Activated T-cell treated with anti-CD3 and anti-CD28 coated beads, Interleukin-2, amount 50 U/mL, for 4 hours (primary cell): ENCODE measurements around the gene ZNF283. TPM values are rescaled to one million over a fixed set of nuclear protein-coding genes. Genes with fewer than 3 reads are reported as not detected.
"Not testable (repeated sequence)": the region's sequence is repeated elsewhere in the genome, so short reads cannot be mapped to it uniquely, and the experiment has no call there.

ENCODE experiments used
- ATAC-seq, 2 donors: fragments of 200-7000 bp; cut with Tn5 transposase; one replicate each; pipeline ENCODE4 v1.10.0; 2021
- DNase-seq: peaks from one replicate; pipeline ENCODE4 v3.0.0-alpha.2; 2020
- H3K27me3 Mint-ChIP-seq: one replicate; pipeline ENCODE4 v1.8.0; 2021; ENCODE audit warnings: low read depth, mixed read lengths
- H3K36me3 Mint-ChIP-seq: one replicate; pipeline ENCODE4 v1.8.0; 2022; ENCODE audit warnings: mixed read lengths; ENCODE audit not compliant: insufficient read depth
- H3K4me1 Mint-ChIP-seq: one replicate; pipeline ENCODE4 v1.8.0; 2021; ENCODE audit warnings: low read depth, mixed read lengths
- H3K4me3 Mint-ChIP-seq: one replicate; pipeline ENCODE4 v1.8.0; 2021; ENCODE audit warnings: mild to moderate bottlenecking, moderate library complexity, mixed read lengths
- H3K9me3 Mint-ChIP-seq: one replicate; pipeline ENCODE4 v1.8.0; 2021; ENCODE audit warnings: mixed read lengths
- total RNA-seq, 3 donors: library from RNA; stranded (reverse); gene quantifications; one replicate each; pipeline ENCODE4 v1.2.1, GENCODE V29; 2021

ZNF283 gene
- total RNA-seq, 3 donors from 2014 or later, result 2.7 to 3.2 (median 3.0) TPM

DNA sequence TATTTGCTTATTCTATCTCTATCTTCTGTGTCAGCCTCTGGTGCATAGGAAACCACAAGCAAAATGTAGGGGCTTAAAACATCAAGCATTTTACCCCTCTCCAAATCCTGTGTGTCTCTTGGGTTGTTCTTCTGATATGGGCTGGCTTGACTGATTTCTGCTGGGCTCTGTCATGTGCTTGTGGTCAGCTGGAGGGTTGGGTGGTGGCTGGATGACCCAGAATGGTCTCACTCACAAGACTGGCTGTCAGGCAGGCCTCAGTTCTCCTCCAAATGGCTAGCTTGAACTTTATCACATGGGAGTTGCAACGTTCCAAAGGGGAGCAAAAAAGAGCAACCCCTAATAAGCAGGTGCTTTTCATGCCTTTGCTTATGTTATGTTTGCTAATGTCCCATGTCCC, 15.3 kb upstream of the ZNF283 start:
- H3K9me3 Mint-ChIP-seq, result no peaks in the 10 kb centered on the region
- H3K36me3 Mint-ChIP-seq, result no peaks in the 10 kb centered on the region
- no peak for ATAC-seq
- no peaks in the 10 kb centered on the region for H3K4me1 Mint-ChIP-seq
- no peak overlapping the region for H3K4me3 Mint-ChIP-seq
- H3K27me3 Mint-ChIP-seq, result peaks cover 3% of the 10 kb centered on the region
- no peak for DNase-seq

DNA sequence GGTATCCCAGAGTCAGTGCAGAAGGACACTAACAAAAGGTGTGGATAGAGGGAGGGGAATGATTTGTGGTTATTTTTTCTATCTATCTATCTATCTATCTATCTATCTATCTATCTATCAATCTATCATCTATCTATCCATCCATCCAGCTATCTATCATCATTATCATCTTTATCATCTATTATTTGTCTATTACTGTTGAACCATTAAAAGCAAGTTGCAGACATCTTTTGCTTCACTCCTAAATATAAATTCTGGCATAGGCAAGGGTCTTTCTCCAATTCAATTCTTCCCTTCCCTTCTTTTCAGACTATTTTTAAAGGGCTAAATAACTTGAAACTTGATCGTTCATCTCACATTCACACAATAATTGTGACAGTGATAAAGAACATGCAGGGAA, 14.9 kb upstream of the ZNF283 start:
- Mint-ChIP-seq H3K4me1 (no peaks in the 10 kb centered on the region), H3K4me3 (no peak overlapping the region), H3K36me3 (no peaks in the 10 kb centered on the region), H3K9me3 (no peaks in the 10 kb centered on the region), H3K27me3 (peaks cover 3% of the 10 kb centered on the region)
- ATAC-seq (no peak), DNase-seq (no peak)

DNA sequence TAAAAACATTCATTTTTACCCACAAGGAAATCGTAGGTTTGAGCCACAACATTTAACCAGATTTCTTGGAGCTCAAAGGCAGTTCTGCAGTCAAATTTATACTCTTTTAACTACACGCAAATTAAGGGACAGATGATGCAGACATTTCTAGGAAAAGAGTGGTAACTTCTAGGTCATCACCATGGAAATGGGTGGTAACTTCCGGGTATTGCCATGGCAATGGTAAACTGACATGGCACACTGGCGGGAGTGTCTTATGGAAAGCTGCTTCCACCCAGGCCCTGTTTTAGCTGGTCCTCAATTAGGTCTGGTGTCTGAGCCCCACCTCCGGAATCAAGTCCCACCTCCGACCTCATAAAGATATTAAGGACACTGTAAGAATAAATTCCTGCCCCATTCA, 14.4 kb upstream of the ZNF283 start:
- DNase-seq (no peak), ATAC-seq (no peak)
- no peaks in the 10 kb centered on the region for H3K9me3 Mint-ChIP-seq

DNA sequence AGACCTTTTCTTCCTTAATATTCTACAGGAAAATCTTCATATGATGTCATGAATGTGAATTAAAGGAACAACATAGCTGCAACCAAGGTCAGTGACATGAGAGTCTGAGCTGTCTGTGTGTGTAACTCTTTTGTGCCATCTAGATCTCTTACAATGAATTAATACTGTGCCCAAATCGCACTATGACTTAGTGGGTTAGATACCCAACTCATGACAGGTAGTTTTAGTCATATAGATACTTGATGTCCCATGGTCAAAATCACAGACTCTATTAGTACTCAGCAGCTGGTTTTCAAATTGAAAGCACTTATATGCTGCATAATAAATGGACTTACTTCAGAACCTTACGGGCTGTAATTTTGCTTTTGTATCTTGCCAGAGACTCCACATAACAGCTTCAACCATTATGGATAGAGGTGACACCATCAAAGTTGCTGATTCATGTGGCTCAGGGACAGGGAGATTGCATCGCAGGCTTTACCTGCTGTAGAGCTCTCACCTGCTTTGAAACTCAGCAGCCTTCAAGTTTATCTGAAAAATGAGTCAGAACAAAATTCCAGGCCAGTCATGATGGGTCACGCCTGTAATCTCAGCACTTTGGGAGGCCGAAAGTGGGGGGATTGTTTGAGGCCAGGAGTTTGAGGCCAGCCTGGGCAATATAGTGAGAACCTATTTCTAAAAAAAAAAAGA, 12.3 kb upstream of the ZNF283 start:
- Mint-ChIP-seq H3K4me1 (peaks cover under 1% of the 10 kb centered on the region), H3K27me3 (peaks cover 16% of the 10 kb centered on the region), H3K36me3 (no peaks in the 10 kb centered on the region), H3K9me3 (no peaks in the 10 kb centered on the region), H3K4me3 (no peak overlapping the region)
- no peak for ATAC-seq
- DNase-seq, result no peak

More for the DNA sequence above, 14.4 kb upstream of the ZNF283 start:
- H3K36me3 Mint-ChIP-seq, result no peaks in the 10 kb centered on the region
- H3K4me3 Mint-ChIP-seq, result no peak overlapping the region
- no peaks in the 10 kb centered on the region for H3K4me1 Mint-ChIP-seq
- peaks cover 3% of the 10 kb centered on the region for H3K27me3 Mint-ChIP-seq

DNA sequence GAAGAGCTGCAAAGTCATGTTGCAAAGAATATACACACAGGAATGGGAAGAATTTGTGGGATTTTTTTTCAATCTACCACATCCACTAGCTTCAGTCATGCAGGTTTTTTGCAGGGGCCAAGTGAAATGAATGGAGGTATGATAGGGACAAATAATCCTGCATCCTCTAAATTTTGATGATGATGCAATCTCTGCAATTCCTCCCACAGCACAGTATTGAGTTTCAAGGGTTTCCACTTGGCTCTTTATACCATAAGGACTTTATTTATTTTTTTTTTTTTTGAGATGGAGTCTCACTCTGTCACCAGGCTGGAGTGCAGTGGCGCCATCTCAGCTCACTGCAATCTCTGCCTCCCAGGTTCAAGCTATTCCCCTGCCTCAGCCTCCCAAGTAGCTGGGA, 9.7 kb upstream of the ZNF283 start:
- not testable (repeated sequence) for DNase-seq, H3K36me3 Mint-ChIP-seq, H3K4me1 Mint-ChIP-seq, H3K4me3 Mint-ChIP-seq, H3K9me3 Mint-ChIP-seq, ATAC-seq
- H3K27me3 Mint-ChIP-seq, result peaks cover 30% of the 10 kb centered on the region

DNA sequence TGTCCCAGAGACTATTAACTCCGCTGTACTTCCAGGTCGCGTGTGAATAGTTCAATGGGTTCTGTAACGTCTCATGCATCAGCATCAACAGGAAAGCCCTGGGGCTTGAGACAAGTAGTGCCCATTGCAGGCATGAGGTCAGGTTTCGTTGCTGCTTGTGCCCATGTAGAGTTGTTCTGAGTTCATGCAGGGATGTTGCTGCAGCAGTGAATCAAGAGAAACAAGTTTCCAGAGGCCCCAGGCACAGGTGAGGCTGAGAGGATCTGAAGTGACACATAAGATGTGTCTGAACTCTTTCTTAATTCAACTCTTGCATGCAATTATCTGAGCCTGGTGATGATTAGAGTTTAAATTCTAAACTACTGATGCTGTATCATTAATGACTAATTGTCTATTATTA, 8.6 kb upstream of the ZNF283 start:
- DNase-seq, result no peak
- H3K9me3 Mint-ChIP-seq, result no peaks in the 10 kb centered on the region

DNA sequence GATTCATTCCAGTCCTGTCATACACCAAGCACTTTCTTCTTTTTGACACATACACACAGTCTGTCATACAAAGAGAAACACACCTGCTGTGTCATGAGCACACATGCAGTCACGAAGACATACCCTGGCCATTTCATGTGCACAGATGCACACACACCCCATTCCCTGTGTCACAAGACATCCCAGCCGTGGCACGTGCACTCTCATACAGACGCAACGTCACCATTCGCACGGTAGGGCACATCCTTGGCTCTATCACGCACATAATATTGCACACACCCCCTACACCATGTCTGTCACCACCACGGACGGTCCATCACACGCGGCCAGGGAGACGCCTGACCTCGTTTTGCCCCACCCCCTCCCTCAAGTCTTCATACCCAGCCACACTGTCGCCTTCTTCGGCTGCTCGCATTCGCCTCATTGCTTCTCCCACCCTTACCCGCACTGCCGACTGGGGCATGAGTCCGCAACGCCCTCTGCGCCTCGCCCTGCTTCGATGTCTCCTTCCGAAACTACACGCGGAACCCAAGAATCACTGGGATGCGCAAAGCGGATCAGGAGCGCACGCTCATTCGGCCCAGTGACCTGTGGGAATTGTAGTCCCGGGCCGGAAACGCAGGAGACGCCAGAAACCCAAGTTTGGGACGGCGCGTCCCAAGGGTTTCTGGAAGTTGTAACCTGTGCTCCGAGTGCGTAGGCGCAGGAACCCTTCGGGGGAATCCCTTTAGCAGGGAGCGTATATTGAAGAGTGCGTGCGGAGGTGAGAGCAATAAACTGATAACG, 6.8 kb upstream of the ZNF283 start:
- peaks cover 10% of the 10 kb centered on the region for H3K4me1 Mint-ChIP-seq
- H3K36me3 Mint-ChIP-seq, result no peaks in the 10 kb centered on the region
- DNase-seq, result peak; percentile 11
- peak; percentile 61 to 74 for ATAC-seq
- H3K27me3 Mint-ChIP-seq, result peaks cover 42% of the 10 kb centered on the region
- H3K9me3 Mint-ChIP-seq, result no peaks in the 10 kb centered on the region
- peak overlapping the region; percentile 80 for H3K4me3 Mint-ChIP-seq

More for the DNA sequence above, 8.6 kb upstream of the ZNF283 start:
- H3K27me3 Mint-ChIP-seq, result peaks cover 31% of the 10 kb centered on the region
- H3K4me1 Mint-ChIP-seq, result peaks cover 10% of the 10 kb centered on the region
- no peak overlapping the region for H3K4me3 Mint-ChIP-seq
- H3K36me3 Mint-ChIP-seq, result no peaks in the 10 kb centered on the region
- ATAC-seq, result no peak

DNA sequence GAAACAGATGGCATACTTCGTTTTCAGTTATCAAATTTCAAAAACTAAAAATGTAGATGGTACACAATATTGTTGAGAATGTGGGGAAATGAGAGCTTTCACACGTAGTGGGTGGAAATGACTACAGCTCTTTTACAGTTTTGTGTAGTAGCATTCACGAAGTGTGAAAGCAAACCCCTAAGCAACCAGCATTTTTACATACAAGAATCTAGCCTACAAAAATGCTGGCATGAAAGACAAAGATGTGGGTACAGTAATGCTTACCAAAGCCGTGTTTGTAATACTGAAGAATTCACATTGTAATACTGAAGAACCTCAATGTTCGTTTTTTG, 6.3 kb upstream of the ZNF283 start:
- H3K9me3 Mint-ChIP-seq, result no peaks in the 10 kb centered on the region
- H3K27me3 Mint-ChIP-seq, result peaks cover 42% of the 10 kb centered on the region
- no peak for DNase-seq
- peak in 1 of 2 donors; percentile 61 for ATAC-seq
- peak overlapping the region; percentile 80 for H3K4me3 Mint-ChIP-seq
- peaks cover 10% of the 10 kb centered on the region for H3K4me1 Mint-ChIP-seq
- no peaks in the 10 kb centered on the region for H3K36me3 Mint-ChIP-seq

DNA sequence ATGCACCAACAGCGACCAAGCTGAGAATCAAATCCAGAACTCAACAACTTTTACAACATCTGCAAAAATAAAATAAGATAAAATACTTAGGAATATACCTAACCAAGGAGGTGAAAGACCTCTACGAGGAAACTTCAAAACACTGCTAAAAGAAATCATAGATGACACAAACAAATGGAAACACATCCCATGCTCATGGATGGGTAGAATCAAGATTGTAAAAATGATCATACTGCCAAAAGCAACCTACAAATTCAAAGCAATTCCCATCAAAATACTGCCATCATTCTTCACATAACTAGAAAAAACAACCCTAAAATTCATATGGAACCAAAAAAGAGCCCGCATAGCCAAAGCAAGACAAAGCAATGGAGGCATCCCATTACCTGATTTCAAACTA, 3.3 kb upstream of the ZNF283 start:
- H3K36me3 Mint-ChIP-seq, H3K4me3 Mint-ChIP-seq, ATAC-seq, DNase-seq, H3K9me3 Mint-ChIP-seq: not testable (repeated sequence)
- Mint-ChIP-seq H3K27me3 (peaks cover 36% of the 10 kb centered on the region), H3K4me1 (peaks cover 23% of the 10 kb centered on the region)

DNA sequence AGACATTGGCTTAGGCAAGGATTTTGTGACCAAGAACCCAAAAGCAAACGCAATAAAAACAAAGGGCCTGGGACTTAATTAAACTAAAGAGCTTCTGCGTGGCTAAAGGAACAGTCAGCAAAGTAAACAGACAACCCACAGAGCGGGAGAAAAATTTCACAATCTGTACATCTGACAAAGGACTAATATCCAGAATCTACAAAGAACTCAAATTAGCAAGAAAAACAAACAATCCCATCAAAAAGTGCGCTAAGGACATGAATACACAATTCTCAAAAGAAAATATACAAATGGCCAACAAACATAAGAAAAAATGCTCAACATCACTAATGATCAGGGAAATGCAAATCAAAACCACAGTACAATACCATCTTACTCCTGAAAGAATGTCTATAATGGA, 2.5 kb upstream of the ZNF283 start:
- Mint-ChIP-seq H3K27me3 (peaks cover 31% of the 10 kb centered on the region), H3K4me1 (peaks cover 23% of the 10 kb centered on the region)
- H3K9me3 Mint-ChIP-seq, H3K4me3 Mint-ChIP-seq, H3K36me3 Mint-ChIP-seq, ATAC-seq, DNase-seq: not testable (repeated sequence)

DNA sequence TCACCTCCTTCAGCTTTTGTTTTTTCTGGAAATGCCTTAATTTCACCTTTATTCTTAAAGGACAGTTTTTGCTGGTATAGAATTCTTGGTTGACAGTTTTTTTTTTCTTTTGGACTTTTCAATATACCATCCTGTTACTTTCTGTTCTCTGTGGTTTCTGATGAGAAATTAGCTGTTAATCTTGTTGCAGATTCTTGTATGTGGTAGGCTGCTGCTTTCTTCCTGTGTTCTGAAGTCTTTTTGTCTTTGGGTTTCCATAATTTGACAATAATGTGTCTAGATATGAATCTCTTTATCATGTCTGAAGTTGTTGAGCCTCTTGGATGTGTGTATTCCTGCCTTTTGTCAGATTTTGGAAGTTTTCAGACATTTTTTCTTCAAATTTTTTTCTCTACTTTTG, 12.0 kb downstream of the ZNF283 start:
- Mint-ChIP-seq H3K9me3 (peaks cover 47% of the 10 kb centered on the region), H3K4me3 (no peak overlapping the region)
- DNase-seq, result no peak

DNA sequence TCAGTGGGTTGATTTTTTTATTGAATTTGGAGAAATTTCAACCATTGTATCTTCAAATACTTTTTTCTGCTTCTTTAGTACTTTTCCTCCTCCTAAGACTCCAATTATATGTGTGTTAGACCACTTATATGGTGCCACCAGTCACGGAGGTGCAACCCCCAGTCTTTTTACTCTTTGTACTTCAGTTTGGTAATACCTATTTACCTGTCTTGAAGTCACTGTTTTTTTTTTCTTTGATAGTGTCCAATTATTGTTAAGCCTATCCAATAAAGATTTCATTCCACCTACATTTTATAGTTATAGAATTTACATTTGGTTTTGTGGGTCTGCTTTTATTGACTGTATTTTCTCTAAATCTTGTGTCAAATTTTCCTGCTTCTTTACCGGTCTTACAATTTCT, 14.9 kb downstream of the ZNF283 start:
- H3K4me3 Mint-ChIP-seq, result no peak overlapping the region
- no peak for DNase-seq
- H3K27me3 Mint-ChIP-seq, result no peaks in the 10 kb centered on the region
- no peak for ATAC-seq
- peaks cover 49% of the 10 kb centered on the region for H3K9me3 Mint-ChIP-seq
- H3K36me3 Mint-ChIP-seq, result peaks cover 75% of the 10 kb centered on the region
- H3K4me1 Mint-ChIP-seq, result no peaks in the 10 kb centered on the region

More for the DNA sequence above, 12.0 kb downstream of the ZNF283 start:
- no peak for ATAC-seq
- peaks cover 79% of the 10 kb centered on the region for H3K36me3 Mint-ChIP-seq
- no peaks in the 10 kb centered on the region for H3K4me1 Mint-ChIP-seq
- no peaks in the 10 kb centered on the region for H3K27me3 Mint-ChIP-seq

DNA sequence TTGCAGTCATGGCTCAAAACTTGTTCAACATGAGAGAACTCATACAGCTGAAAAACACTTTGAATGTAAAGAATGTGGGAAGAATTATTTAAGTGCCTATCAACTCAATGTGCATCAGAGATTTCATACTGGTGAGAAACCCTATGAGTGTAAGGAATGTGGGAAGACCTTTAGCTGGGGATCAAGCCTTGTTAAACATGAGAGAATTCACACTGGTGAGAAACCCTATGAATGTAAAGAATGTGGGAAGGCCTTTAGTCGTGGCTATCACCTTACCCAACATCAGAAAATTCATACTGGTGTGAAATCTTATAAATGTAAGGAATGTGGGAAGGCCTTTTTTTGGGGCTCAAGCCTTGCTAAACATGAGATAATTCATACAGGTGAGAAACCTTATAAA, 20.1 kb downstream of the ZNF283 start:
- DNase-seq (no peak), ATAC-seq (no peak)
- H3K9me3 Mint-ChIP-seq, result peaks cover 52% of the 10 kb centered on the region
- H3K4me3 Mint-ChIP-seq, result no peak overlapping the region
- H3K27me3 Mint-ChIP-seq, result no peaks in the 10 kb centered on the region
- peaks cover 45% of the 10 kb centered on the region for H3K36me3 Mint-ChIP-seq
- H3K4me1 Mint-ChIP-seq, result no peaks in the 10 kb centered on the region

DNA sequence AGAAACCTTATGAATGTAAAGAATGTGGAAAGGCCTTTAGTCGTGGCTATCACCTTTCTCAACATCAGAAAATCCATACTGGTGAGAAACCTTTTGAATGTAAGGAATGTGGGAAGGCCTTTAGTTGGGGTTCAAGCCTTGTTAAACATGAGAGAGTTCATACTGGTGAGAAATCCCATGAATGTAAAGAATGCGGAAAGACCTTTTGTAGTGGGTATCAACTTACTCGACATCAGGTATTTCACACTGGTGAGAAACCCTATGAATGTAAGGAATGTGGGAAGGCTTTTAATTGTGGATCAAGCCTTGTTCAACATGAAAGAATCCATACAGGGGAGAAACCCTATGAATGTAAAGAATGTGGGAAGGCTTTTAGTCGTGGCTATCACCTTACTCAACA, 20.8 kb downstream of the ZNF283 start:
- H3K4me3 Mint-ChIP-seq, result no peak overlapping the region
- no peak for DNase-seq
- H3K4me1 Mint-ChIP-seq, result no peaks in the 10 kb centered on the region
- peaks cover 56% of the 10 kb centered on the region for H3K9me3 Mint-ChIP-seq
- H3K27me3 Mint-ChIP-seq, result no peaks in the 10 kb centered on the region
- ATAC-seq, result no peak
- H3K36me3 Mint-ChIP-seq, result peaks cover 42% of the 10 kb centered on the region

DNA sequence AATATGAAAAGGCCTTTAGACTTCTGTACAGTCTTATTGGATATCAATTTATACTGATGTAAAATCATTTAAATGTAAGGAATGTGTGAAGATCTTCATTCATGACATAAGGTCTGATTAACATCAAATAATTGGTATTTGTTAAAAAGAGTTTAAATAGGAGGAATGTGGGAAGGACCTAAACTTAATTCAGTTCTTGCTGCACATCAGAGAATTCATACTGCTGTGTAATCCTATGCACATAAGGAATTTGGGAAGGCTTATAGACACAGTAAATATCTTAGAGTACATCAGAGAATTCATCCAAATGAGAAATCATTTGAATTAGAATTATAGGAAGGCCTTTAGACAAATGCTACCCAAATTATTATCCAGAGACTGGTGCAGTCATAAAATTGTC, 21.7 kb downstream of the ZNF283 start:
- peaks cover 35% of the 10 kb centered on the region for H3K36me3 Mint-ChIP-seq
- no peaks in the 10 kb centered on the region for H3K27me3 Mint-ChIP-seq
- peaks cover 56% of the 10 kb centered on the region for H3K9me3 Mint-ChIP-seq
- no peak for DNase-seq
- H3K4me1 Mint-ChIP-seq, result no peaks in the 10 kb centered on the region
- H3K4me3 Mint-ChIP-seq, result no peak overlapping the region
- no peak for ATAC-seq
